GM21717 (cell line): Measurements from ENCODE around the gene CAMTA1.

Source experiments
- ATAC-seq: cut with Tn5 transposase; IDR thresholded peaks from one replicate; pipeline ENCODE4 v1.9.1; 2021; ENCODE audit warnings: mild to moderate bottlenecking, moderate library complexity; ENCODE audit not compliant: unreplicated experiment

CAMTA1 gene

GRCh38 chr1:6953907-6954364 lies 168.7 kb downstream of the CAMTA1 start:
- no peak for ATAC-seq

GRCh38 chr1:6954591-6954990 lies 169.3 kb downstream of the CAMTA1 start:
- ATAC-seq: no peak

GRCh38 chr1:6955357-6956094 lies 170.3 kb downstream of the CAMTA1 start:
- no peak for ATAC-seq

GRCh38 chr1:6956488-6957159 lies 171.4 kb downstream of the CAMTA1 start:
- ATAC-seq: no peak

GRCh38 chr1:6957341-6957740 lies 172.1 kb downstream of the CAMTA1 start:
- ATAC-seq: no peak

GRCh38 chr1:6958407-6959030 lies 173.3 kb downstream of the CAMTA1 start:
- no peak for ATAC-seq

GRCh38 chr1:6959491-6959890 lies 174.2 kb downstream of the CAMTA1 start:
- no peak for ATAC-seq

GRCh38 chr1:6960291-6960811 lies 175.1 kb downstream of the CAMTA1 start:
- no peak for ATAC-seq

GRCh38 chr1:6960860-6961259 lies 175.6 kb downstream of the CAMTA1 start:
- ATAC-seq: no peak

GRCh38 chr1:6961289-6961688 lies 176.0 kb downstream of the CAMTA1 start:
- ATAC-seq: no peak

- no peak for ATAC-seq
These were observed 176.7 kb downstream of the CAMTA1 start for GRCh38 chr1:6961905-6962477.

GRCh38 chr1:6962478-6962995 lies 177.3 kb downstream of the CAMTA1 start:
- ATAC-seq: no peak

GRCh38 chr1:6962996-6963911 lies 178.0 kb downstream of the CAMTA1 start:
- no peak for ATAC-seq

- ATAC-seq: no peak
These were observed 178.7 kb downstream of the CAMTA1 start for GRCh38 chr1:6963912-6964307.

- ATAC-seq: no peak
These were observed 180.1 kb downstream of the CAMTA1 start for GRCh38 chr1:6965083-6965934.

GRCh38 chr1:6965935-6966241 lies 180.6 kb downstream of the CAMTA1 start:
- no peak for ATAC-seq

- no peak for ATAC-seq
These were observed 181.1 kb downstream of the CAMTA1 start for GRCh38 chr1:6966326-6966725.

GRCh38 chr1:6967431-6968111 lies 182.3 kb downstream of the CAMTA1 start:
- ATAC-seq: no peak

GRCh38 chr1:6969106-6969505 lies 183.9 kb downstream of the CAMTA1 start:
- ATAC-seq: no peak
